ENCODE results near the gene TARBP2.

TARBP2 gene

DNA sequence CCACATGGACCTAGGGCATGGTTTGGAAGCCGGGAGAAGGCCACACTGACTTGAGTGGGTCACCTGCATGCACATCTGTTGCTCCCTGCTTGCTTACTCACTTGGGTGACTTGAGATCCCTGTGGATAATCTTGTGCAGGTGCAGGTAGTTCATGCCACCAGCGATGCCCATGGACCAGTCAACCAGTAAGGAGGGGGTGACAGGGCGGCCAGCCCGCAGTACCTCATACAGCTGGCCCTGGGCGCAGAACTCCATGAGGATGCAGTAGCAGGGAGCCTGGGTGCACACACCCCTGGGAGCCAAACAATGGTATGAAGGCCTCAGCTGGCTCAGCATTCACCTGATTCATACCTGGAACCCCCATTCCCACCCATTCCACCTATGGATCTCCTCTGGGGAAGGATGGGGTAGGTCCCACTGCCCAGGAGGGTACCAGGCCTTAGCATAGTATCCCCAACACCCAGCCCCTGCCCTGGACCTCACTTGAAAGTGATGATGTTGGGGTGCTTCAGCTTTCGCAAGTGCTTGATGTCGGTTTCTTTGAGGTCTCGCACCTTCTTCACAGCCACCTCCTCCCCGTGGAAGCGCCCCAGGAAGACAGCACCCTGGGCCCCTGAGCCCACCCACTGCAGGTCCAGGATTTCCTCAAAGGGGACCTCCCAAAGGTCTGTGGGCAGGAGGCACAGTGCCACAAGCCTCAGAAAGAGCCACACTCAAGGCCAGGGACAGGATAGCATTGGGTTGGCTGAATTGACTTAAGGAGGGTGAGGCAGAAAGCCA lies 14.9 kb upstream of the TARBP2 start:
- TF ChIP-seq TCF4 (CRISPR knock-in tag; IDR thresholded peaks at IDR 0.05; ENCODE audit: borderline replicate concordance) (no peak), ZNF70 (CRISPR knock-in tag; IDR thresholded peaks at IDR 0.05) (no peak), ZC3H10 (CRISPR knock-in tag; IDR thresholded peaks at IDR 0.05) (no peak), PPARA (CRISPR knock-in tag; IDR thresholded peaks at IDR 0.05; ENCODE audit: borderline replicate concordance) (no peak), ZNF565 (CRISPR knock-in tag; conservative IDR thresholded peaks at IDR 0.05; ENCODE audit: low read depth) (no peak), ZFP30 (CRISPR knock-in tag; IDR thresholded peaks at IDR 0.05) (no peak), ESRRG (CRISPR knock-in tag; IDR thresholded peaks at IDR 0.05) (no peak), TOX (CRISPR knock-in tag; IDR thresholded peaks at IDR 0.05; ENCODE audit: borderline replicate concordance) (no peak), SNAI2 (CRISPR knock-in tag; IDR thresholded peaks at IDR 0.05) (no peak), ARNTL (CRISPR knock-in tag; IDR thresholded peaks at IDR 0.05; ENCODE audit: borderline replicate concordance, low read depth) (no peak)
- no peak for ATAC-seq

DNA sequence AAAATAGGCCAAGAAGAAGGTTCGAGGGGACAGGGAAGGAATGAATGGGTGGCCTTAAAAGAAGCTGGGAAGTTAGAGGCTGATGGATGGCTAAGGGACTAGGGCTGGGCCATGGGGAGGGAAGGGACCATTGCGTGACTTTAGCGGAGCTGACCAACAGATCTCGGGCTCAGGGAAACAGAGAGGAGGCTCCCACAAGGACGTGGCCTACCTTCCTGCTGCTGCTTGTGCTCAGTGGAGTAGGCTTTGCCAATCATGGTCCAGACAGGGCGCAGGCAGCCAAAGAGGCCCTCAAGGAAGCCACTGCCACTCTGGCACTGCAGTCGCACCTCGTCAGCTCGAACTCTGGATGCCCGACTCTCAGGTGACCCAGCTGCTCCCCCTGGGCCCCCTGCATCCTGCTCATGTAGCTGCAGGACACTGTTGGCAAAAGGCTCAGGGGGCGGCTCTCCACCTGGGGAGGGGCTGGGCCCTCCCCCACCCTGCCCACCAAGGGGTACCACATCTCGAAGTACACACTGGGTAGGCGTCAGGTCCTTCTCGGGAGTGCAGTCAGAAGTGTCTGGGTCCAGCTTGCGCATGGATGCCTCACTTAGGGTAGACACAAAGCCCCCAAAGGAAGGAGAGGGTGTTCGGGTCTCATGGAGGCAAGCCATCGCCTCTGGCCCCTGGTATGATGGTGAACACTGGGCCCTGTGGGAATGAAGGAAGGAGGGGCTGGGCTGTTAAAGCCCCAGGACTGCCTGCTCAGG lies 14.2 kb upstream of the TARBP2 start:
- TF ChIP-seq, protein P1, sequence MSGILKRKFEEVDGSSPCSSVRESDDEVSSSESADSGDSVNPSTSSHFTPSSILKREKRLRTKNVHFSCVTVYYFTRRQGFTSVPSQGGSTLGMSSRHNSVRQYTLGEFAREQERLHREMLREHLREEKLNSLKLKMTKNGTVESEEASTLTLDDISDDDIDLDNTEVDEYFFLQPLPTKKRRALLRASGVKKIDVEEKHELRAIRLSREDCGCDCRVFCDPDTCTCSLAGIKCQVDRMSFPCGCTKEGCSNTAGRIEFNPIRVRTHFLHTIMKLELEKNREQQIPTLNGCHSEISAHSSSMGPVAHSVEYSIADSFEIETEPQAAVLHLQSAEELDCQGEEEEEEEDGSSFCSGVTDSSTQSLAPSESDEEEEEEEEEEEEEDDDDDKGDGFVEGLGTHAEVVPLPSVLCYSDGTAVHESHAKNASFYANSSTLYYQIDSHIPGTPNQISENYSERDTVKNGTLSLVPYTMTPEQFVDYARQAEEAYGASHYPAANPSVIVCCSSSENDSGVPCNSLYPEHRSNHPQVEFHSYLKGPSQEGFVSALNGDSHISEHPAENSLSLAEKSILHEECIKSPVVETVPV (CRISPR knock-in tag; IDR thresholded peaks at IDR 0.05), result no peak
- TF ChIP-seq, protein P2, sequence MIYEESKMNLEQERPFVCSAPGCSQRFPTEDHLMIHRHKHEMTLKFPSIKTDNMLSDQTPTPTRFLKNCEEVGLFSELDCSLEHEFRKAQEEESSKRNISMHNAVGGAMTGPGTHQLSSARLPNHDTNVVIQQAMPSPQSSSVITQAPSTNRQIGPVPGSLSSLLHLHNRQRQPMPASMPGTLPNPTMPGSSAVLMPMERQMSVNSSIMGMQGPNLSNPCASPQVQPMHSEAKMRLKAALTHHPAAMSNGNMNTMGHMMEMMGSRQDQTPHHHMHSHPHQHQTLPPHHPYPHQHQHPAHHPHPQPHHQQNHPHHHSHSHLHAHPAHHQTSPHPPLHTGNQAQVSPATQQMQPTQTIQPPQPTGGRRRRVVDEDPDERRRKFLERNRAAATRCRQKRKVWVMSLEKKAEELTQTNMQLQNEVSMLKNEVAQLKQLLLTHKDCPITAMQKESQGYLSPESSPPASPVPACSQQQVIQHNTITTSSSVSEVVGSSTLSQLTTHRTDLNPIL (CRISPR knock-in tag; IDR thresholded peaks at IDR 0.05; ENCODE audit: low read depth), result no peak
- TF ChIP-seq, protein P3, sequence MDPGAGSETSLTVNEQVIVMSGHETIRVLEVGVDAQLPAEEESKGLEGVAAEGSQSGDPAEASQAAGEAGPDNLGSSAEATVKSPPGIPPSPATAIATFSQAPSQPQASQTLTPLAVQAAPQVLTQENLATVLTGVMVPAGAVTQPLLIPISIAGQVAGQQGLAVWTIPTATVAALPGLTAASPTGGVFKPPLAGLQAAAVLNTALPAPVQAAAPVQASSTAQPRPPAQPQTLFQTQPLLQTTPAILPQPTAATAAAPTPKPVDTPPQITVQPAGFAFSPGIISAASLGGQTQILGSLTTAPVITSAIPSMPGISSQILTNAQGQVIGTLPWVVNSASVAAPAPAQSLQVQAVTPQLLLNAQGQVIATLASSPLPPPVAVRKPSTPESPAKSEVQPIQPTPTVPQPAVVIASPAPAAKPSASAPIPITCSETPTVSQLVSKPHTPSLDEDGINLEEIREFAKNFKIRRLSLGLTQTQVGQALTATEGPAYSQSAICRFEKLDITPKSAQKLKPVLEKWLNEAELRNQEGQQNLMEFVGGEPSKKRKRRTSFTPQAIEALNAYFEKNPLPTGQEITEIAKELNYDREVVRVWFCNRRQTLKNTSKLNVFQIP (CRISPR knock-in tag; IDR thresholded peaks at IDR 0.05; ENCODE audit: borderline replicate concordance, low read depth), result no peak
- ATAC-seq, result no peak; the same call in 2 of the 3 replicates

DNA sequence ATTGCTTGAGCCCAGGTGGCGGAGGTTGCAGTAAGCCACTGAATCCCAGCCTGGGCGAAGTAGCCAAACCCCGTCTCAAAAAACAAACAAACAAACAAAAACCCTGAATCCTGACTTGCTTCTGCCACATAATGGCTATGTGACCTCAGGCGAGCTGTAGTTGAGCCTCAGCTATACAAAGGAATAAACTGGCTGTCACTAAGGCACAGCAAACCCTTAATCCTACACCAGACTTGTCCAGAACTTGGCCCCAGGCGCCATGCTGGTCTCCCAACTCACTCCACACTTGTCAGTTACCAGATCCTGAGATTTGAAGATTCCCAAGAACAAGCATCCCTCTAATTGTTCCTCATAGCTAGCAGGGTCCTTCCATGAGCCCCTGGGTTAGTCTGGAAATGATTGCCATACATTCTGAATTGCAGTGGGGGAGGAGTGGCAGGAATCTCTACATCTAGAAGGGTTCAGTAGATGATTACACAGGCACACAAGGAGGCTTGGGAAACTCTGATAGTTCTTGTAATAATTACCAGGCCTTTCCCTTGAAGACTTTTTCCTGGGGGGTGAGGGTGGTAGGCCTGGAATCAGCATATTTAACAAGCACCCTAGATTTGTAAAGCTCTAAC lies 11.7 kb upstream of the TARBP2 start:
- TF ChIP-seq TOX (CRISPR knock-in tag; IDR thresholded peaks at IDR 0.05; ENCODE audit: borderline replicate concordance) (no peak), RARB (CRISPR knock-in tag; IDR thresholded peaks at IDR 0.05) (no peak), ARNTL (CRISPR knock-in tag; IDR thresholded peaks at IDR 0.05; ENCODE audit: borderline replicate concordance, low read depth) (no peak), PPARA (CRISPR knock-in tag; IDR thresholded peaks at IDR 0.05; ENCODE audit: borderline replicate concordance) (no peak), CSDC2 (CRISPR knock-in tag; IDR thresholded peaks at IDR 0.05) (no peak), ZNF565 (CRISPR knock-in tag; conservative IDR thresholded peaks at IDR 0.05; ENCODE audit: low read depth) (no peak)
- TF ChIP-seq, protein P3 (CRISPR knock-in tag; IDR thresholded peaks at IDR 0.05; ENCODE audit: borderline replicate concordance, low read depth), result no peak
- ATAC-seq, result no peak

DNA sequence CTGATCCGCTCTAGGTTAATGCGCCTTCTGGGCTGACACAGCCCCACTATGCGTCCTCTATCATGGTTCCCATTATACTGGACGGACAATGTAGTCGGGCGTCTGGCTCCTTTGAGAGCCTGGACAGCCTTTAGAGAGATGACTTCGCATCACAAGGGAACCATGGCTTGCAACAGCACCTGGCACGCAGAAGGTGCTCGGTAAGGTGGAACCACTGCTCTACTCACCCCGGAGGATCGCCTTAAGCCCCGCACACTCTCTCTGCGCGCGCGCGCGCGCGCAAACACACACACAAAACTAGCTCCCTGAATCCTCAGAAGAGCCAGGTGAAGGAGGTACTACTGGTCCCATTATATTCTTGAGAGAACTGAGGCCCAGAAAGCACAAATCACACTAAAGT lies 8.9 kb upstream of the TARBP2 start:
- no peak for ATAC-seq
- no peak for TF ChIP-seq ZNF565 (CRISPR knock-in tag; conservative IDR thresholded peaks at IDR 0.05; ENCODE audit: low read depth)
- TF ChIP-seq ZFP30 (CRISPR knock-in tag; IDR thresholded peaks at IDR 0.05), result no peak
- TF ChIP-seq OSR1 (CRISPR knock-in tag; IDR thresholded peaks at IDR 0.05), result no peak
- no peak for TF ChIP-seq ZNF70 (CRISPR knock-in tag; IDR thresholded peaks at IDR 0.05)
- TF ChIP-seq TCF4 (CRISPR knock-in tag; IDR thresholded peaks at IDR 0.05; ENCODE audit: borderline replicate concordance), result no peak
- TF ChIP-seq, protein P4, sequence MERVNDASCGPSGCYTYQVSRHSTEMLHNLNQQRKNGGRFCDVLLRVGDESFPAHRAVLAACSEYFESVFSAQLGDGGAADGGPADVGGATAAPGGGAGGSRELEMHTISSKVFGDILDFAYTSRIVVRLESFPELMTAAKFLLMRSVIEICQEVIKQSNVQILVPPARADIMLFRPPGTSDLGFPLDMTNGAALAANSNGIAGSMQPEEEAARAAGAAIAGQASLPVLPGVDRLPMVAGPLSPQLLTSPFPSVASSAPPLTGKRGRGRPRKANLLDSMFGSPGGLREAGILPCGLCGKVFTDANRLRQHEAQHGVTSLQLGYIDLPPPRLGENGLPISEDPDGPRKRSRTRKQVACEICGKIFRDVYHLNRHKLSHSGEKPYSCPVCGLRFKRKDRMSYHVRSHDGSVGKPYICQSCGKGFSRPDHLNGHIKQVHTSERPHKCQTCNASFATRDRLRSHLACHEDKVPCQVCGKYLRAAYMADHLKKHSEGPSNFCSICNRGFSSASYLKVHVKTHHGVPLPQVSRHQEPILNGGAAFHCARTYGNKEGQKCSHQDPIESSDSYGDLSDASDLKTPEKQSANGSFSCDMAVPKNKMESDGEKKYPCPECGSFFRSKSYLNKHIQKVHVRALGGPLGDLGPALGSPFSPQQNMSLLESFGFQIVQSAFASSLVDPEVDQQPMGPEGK (CRISPR knock-in tag; IDR thresholded peaks at IDR 0.05; ENCODE audit: borderline replicate concordance), result no peak
- no peak for TF ChIP-seq ESRRG (CRISPR knock-in tag; IDR thresholded peaks at IDR 0.05)
- no peak for TF ChIP-seq GLIS3 (CRISPR knock-in tag; IDR thresholded peaks at IDR 0.05)
- TF ChIP-seq ZC3H10 (CRISPR knock-in tag; IDR thresholded peaks at IDR 0.05), result no peak
- TF ChIP-seq ISL1 (CRISPR knock-in tag; IDR thresholded peaks at IDR 0.05), result no peak
- TF ChIP-seq, protein P5, sequence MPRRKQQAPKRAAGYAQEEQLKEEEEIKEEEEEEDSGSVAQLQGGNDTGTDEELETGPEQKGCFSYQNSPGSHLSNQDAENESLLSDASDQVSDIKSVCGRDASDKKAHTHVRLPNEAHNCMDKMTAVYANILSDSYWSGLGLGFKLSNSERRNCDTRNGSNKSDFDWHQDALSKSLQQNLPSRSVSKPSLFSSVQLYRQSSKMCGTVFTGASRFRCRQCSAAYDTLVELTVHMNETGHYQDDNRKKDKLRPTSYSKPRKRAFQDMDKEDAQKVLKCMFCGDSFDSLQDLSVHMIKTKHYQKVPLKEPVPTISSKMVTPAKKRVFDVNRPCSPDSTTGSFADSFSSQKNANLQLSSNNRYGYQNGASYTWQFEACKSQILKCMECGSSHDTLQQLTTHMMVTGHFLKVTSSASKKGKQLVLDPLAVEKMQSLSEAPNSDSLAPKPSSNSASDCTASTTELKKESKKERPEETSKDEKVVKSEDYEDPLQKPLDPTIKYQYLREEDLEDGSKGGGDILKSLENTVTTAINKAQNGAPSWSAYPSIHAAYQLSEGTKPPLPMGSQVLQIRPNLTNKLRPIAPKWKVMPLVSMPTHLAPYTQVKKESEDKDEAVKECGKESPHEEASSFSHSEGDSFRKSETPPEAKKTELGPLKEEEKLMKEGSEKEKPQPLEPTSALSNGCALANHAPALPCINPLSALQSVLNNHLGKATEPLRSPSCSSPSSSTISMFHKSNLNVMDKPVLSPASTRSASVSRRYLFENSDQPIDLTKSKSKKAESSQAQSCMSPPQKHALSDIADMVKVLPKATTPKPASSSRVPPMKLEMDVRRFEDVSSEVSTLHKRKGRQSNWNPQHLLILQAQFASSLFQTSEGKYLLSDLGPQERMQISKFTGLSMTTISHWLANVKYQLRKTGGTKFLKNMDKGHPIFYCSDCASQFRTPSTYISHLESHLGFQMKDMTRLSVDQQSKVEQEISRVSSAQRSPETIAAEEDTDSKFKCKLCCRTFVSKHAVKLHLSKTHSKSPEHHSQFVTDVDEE (CRISPR knock-in tag; IDR thresholded peaks at IDR 0.05), result no peak
- TF ChIP-seq ARNTL (CRISPR knock-in tag; IDR thresholded peaks at IDR 0.05; ENCODE audit: borderline replicate concordance, low read depth), result no peak
- no peak for TF ChIP-seq PPARA (CRISPR knock-in tag; IDR thresholded peaks at IDR 0.05; ENCODE audit: borderline replicate concordance)

All from SK-N-SH treated with all-trans-retinoic acid at 6 μM for 48 hours (cell line).